GM10266 (cell line): Measurements from ENCODE around the gene PALM2AKAP2.

ENCODE experiments used
- DNase-seq: peaks from one replicate; pipeline ENCODE4 v3.0.0; 2012; ENCODE audit errors: extremely low spot score
- CTCF ChIP-seq: IDR thresholded peaks from 2 replicates; pipeline ENCODE4 v1.5.1; 2012; ENCODE audit warnings: mild to moderate bottlenecking, low read depth; ENCODE audit not compliant: control insufficient read depth, insufficient read depth; ENCODE audit errors: missing control alignments

Gene PALM2AKAP2

DNA sequence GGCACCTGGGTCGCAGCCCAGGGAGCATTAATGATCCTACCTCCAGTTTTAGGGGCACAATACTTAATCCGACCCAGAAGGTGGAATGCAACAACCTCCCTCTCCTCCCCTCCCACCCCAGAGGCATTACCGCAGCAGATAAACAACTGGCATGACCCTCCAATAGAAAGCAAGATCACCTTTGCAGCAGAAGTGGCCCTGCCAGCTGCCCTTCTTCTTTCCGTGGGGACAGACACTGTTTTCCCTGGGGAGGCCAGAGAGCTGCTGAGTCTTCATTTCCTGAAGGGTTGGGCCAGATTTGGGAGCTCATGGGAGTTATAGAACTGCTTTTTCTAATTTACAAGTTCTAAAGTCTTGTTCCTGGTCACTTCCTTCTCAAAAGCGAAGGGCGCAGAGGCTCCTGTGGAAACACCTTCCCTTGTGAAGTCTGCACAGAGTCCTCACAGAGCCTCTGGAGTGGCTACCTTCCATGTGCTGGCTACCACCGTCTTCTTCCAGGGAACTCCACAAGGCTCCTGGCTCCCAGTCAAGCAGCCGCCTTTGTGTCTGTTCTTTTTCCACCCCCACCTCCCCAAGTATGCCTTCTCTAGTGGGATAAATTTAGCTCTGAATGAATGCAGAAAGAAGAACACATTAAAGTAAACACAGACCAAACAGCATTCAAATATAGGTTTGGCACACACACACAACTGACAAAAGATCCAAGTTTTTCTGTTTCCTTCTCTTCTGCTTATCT lies 8.0 kb upstream of the PALM2AKAP2 start:
- DNase-seq: no peak
- TF ChIP-seq CTCF: no peak

DNA sequence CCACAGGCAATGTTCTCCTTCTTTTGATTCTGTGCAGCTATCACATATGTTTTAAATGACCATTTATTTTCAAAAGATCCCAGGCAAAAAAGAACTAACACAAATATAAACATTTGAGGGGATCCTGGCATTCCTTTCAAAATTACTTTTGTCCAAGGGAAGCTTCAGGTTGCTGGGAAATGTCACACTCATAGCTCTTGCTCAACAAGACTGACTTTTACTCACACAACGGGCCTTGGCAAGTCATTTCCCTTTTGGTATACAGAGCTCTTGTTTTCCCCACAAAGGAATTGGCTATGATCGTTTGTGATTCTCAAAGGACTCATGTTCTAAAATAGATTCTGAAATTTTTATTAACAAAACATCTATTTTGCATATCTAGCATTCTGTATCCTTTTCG lies 4.5 kb upstream of the PALM2AKAP2 start:
- no peak for TF ChIP-seq CTCF
- no peak for DNase-seq

GRCh38 chr9:109776391-109776790 lies 3.6 kb upstream of the PALM2AKAP2 start:
- DNase-seq: no peak

GRCh38 chr9:109780453-109781033 lies 545 bp downstream of the PALM2AKAP2 start:
- no peak for TF ChIP-seq CTCF
- DNase-seq: no peak

More at GRCh38 chr9:109776391-109776790, 3.6 kb upstream of the PALM2AKAP2 start:
- no peak for TF ChIP-seq CTCF

DNA sequence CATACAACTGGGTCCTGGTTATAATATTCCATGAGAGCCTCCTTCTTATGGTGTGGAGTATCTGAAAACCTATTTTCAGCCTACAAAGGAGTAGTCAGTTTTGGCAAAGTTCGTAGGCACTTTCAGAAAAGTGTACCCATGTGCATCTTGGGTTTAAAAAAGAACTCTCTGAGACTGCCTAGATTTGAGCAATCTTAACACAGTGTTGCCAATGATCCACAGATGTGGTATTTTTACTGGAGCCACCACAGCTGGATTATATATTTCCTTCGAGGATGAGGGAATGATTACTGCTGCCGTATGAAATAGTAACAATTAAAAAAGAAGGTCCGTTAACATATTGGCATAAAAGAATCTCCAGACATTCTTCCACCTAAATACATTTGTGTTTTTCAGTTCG lies 1.1 kb downstream of the PALM2AKAP2 start:
- TF ChIP-seq CTCF: no peak
- no peak for DNase-seq

DNA sequence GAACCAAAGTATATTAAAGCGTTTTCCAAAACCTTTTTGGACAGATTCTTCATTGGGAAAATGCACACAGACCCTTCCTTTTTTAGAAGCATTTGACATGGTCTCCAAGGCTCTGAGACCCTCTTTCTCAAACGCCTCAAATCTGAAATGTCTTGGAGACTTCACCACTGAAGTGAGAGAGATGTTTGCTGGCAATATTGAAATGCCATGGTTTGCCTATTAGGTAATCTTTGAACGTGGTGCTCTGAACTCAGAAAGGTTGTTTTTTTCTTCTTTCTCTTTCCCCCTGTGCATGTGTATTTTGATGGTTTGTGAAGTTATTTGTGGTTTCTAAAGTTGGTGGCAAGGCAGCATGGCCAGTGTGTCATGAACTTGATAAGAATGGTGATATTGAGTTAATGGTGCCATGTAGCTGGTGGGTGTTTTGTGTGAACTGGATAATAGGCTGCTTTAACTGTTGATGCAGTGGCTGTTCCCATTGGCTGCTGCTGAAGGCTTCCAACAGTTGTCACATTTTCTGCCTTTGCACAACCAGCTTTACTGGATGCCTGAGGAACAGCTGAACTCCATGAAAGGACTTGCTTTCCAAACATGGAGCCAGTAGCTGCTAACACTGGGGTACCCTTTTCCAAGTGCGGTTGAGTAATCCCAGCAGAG lies 1.7 kb downstream of the PALM2AKAP2 start:
- TF ChIP-seq CTCF: no peak
- no peak for DNase-seq

- DNase-seq: no peak
- no peak for TF ChIP-seq CTCF
Observed at GRCh38 chr9:109787735-109788134, 7.7 kb downstream of the PALM2AKAP2 start.
